NB4 (cell line): ENCODE measurements around the gene LHX5.

Experiments used
- POLR2A ChIP-seq: IDR thresholded peaks from 2 replicates; pipeline ENCODE4 v1.6.1; 2011; ENCODE audit warnings: mild to moderate bottlenecking; ENCODE audit not compliant: insufficient read length; ENCODE audit errors: extremely low read depth
- TF ChIP-seq, protein P1 (sequence below): IDR thresholded peaks from one replicate; pipeline ENCODE4 v1.5.1; 2012; ENCODE audit warnings: low read depth, low read length
- TF ChIP-seq, protein P2 (sequence below): IDR thresholded peaks from 2 replicates; pipeline ENCODE4 v1.6.1; 2011; ENCODE audit warnings: low read depth, low read length

DNA sequence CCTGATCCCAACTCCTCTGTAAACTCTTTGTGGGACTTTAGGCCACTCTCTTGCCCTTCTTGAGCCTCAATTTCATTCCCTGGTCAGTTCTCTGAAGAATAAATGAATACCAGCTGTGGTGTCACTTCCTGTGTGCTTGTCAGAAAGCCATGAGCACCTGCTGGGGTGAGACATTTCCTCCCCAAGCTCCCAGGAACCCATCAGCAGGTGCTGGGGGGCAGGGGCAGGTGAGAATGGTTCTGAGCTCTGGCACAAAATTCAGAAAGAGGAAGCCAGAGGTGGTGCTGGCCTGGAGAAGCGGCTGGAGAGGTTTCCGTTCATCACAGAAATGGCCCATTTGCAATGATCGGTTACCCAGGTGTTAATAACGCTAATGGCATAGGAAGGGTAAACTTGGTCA is 14.9 kb downstream of the LHX5 start:
- TF ChIP-seq, protein P1, sequence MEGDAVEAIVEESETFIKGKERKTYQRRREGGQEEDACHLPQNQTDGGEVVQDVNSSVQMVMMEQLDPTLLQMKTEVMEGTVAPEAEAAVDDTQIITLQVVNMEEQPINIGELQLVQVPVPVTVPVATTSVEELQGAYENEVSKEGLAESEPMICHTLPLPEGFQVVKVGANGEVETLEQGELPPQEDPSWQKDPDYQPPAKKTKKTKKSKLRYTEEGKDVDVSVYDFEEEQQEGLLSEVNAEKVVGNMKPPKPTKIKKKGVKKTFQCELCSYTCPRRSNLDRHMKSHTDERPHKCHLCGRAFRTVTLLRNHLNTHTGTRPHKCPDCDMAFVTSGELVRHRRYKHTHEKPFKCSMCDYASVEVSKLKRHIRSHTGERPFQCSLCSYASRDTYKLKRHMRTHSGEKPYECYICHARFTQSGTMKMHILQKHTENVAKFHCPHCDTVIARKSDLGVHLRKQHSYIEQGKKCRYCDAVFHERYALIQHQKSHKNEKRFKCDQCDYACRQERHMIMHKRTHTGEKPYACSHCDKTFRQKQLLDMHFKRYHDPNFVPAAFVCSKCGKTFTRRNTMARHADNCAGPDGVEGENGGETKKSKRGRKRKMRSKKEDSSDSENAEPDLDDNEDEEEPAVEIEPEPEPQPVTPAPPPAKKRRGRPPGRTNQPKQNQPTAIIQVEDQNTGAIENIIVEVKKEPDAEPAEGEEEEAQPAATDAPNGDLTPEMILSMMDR: no peak
- TF ChIP-seq, protein P2, sequence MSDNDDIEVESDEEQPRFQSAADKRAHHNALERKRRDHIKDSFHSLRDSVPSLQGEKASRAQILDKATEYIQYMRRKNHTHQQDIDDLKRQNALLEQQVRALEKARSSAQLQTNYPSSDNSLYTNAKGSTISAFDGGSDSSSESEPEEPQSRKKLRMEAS: no peak
- TF ChIP-seq POLR2A: no peak
